Erythroblast (primary cell): Measurements from ENCODE around the gene AASDHPPT.

Experiments
- GATA1 ChIP-seq: IDR thresholded peaks from 2 replicates; pipeline ENCODE4 v1.6.1; 2011; ENCODE audit warnings: low read depth, mild to moderate bottlenecking, control low read depth, low read length, moderate library complexity
- POLR2A ChIP-seq: IDR thresholded peaks from 2 replicates; pipeline ENCODE4 v1.6.1; 2011; ENCODE audit warnings: mild to moderate bottlenecking, low read length

GRCh38 chr11:106086135-106086534 is 8.7 kb downstream of the AASDHPPT start:
- TF ChIP-seq POLR2A (no peak), GATA1 (no peak)
